PFSK-1 (cell line): ENCODE results near the gene PIANP.

Experiments used
- FOXP2 ChIP-seq: optimal IDR thresholded peaks from 2 replicates; pipeline ENCODE3; 2011; ENCODE audit warnings: borderline replicate concordance, control low read depth, inconsistent platforms; ENCODE audit not compliant: insufficient read depth; ENCODE audit errors: extremely low read length, extremely low read depth
- POLR2AphosphoS5 ChIP-seq: IDR thresholded peaks from 2 replicates; pipeline ENCODE4 v1.6.1; 2012; ENCODE audit warnings: low read depth, mild to moderate bottlenecking, control low read depth, low read length, moderate library complexity
- REST ChIP-seq, 2 experiments: IDR thresholded peaks; 2 replicates each; pipeline versions ENCODE4 v1.6.1 to v1.8.0; 2011 to 2012; ENCODE audit warnings: low read depth in 2 of 2, low read length in 2 of 2, control low read depth in 1 of 2, inconsistent platforms in 1 of 2, mild to moderate bottlenecking in 1 of 2, moderate library complexity in 1 of 2; ENCODE audit not compliant: insufficient read depth in 1 of 2
- SIN3A ChIP-seq: IDR thresholded peaks from 2 replicates; pipeline ENCODE4 v1.6.1; 2012; ENCODE audit warnings: mild to moderate bottlenecking, low read length, moderate library complexity, borderline replicate concordance; ENCODE audit not compliant: insufficient read depth
- TAF1 ChIP-seq: IDR thresholded peaks from 2 replicates; pipeline ENCODE4 v1.6.1; 2012; ENCODE audit warnings: low read length, control low read depth, borderline replicate concordance; ENCODE audit not compliant: insufficient read depth

DNA sequence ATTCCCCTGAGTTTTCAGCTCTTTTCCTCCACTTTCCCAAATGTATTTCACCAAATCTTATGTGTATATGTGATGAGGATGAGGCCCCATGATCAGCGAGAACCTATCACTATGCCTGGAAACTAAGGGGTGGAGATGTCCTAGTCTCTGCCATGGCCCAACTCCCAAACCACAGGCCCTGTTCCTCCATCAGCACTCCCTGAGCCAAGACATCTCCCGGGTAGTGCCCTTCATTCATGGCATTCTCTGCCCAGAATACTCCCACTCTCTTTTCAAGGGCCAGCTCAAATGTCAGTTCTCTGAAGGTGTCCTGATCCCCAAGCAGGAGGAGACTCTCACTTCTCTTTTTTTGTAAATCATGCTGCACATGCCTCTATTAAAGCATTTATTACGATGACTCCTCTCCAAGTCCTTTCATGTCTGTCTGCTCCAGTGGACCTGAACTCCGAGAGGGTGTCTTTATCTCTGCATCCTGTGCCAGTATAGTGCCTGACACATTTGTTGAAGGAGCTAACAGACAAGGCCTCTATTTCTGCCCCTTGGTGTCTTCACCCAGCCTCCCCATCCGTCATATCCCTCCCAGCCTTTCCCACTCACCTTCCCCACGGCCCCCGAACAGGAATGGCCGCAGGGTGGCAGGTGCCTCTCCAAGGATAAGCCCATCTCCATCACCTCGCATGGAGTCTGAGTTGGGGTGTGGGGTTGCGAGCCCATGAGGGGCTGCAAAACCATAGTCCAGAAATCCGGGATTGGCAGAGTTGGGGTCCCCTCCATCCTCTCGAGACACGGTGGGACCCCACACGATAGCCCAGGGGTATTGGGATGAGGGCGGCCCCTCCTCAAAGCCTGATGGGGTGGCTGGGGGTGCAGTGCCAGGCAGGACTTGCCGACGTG lies 3.7 kb downstream of the PIANP start:
- TF ChIP-seq SIN3A: no peak
- no peak for TF ChIP-seq TAF1
- no peak for TF ChIP-seq REST (IDR thresholded peaks at IDR 0.05; ENCODE audit: insufficient read depth in 1 of 2, low read depth in 2 of 2, low read length in 2 of 2)
- TF ChIP-seq POLR2AphosphoS5: no peak
- TF ChIP-seq FOXP2: no peak
